ENCODE data around the gene DNAJC13.

Gene DNAJC13

GRCh38 chr3:132563420-132564069, 146.2 kb downstream of the DNAJC13 start:
- TF ChIP-seq CTCF (conservative IDR thresholded peaks at IDR 0.05; ENCODE audit: low read depth, low read length): no peak
- no peak overlapping the region for H3K4me3 ChIP-seq (ENCODE audit: low read length)
- DNase-seq (ENCODE audit: low read depth): no peak

GRCh38 chr3:132564070-132564465, 146.8 kb downstream of the DNAJC13 start:
- no peak for DNase-seq (ENCODE audit: low read depth)
- H3K4me3 ChIP-seq (ENCODE audit: low read length): no peak overlapping the region
- no peak for TF ChIP-seq CTCF (conservative IDR thresholded peaks at IDR 0.05; ENCODE audit: low read depth, low read length)

GRCh38 chr3:132568422-132568821, 151.1 kb downstream of the DNAJC13 start:
- H3K4me3 ChIP-seq (ENCODE audit: low read length): no peak overlapping the region
- DNase-seq (ENCODE audit: low read depth): no peak
- TF ChIP-seq CTCF (conservative IDR thresholded peaks at IDR 0.05; ENCODE audit: low read depth, low read length): no peak

GRCh38 chr3:132569153-132569552, 151.9 kb downstream of the DNAJC13 start:
- no peak overlapping the region for H3K4me3 ChIP-seq (ENCODE audit: low read length)
- no peak for DNase-seq (ENCODE audit: low read depth)
- TF ChIP-seq CTCF (conservative IDR thresholded peaks at IDR 0.05; ENCODE audit: low read depth, low read length): no peak

GRCh38 chr3:132569580-132569979, 152.3 kb downstream of the DNAJC13 start:
- no peak for TF ChIP-seq CTCF (conservative IDR thresholded peaks at IDR 0.05; ENCODE audit: low read depth, low read length)
- DNase-seq (ENCODE audit: low read depth): no peak
- H3K4me3 ChIP-seq (ENCODE audit: low read length): no peak overlapping the region

GRCh38 chr3:132570016-132570415, 152.7 kb downstream of the DNAJC13 start:
- no peak for DNase-seq (ENCODE audit: low read depth)
- TF ChIP-seq CTCF (conservative IDR thresholded peaks at IDR 0.05; ENCODE audit: low read depth, low read length): no peak

GRCh38 chr3:132573797-132574211, 156.5 kb downstream of the DNAJC13 start:
- TF ChIP-seq CTCF (conservative IDR thresholded peaks at IDR 0.05; ENCODE audit: low read depth, low read length): no peak
- DNase-seq (ENCODE audit: low read depth): no peak
- H3K4me3 ChIP-seq (ENCODE audit: low read length): no peak overlapping the region

More at GRCh38 chr3:132570016-132570415, 152.7 kb downstream of the DNAJC13 start:
- no peak overlapping the region for H3K4me3 ChIP-seq (ENCODE audit: low read length)
